Lower leg skin (tissue), 4 donors: ENCODE measurements around the gene KIAA0586. TPM values are rescaled to one million over a fixed set of nuclear protein-coding genes. Genes with fewer than 3 reads are reported as not detected.
A peak's percentile ranks its signal among the peaks of the same experiment; 100 is the strongest.

ENCODE experiments used
- DNase-seq, 2 donors: peaks; one replicate each; pipeline ENCODE4 v3.0.0-alpha.2; 2019; ENCODE audit warnings: low spot score in 2 of 2
- H3K4me3 ChIP-seq: fragments of 200-600 bp; sonication (generic); 2 replicates; pipeline ENCODE4 v1.5.1; 2017; ENCODE audit warnings: mild to moderate bottlenecking, low read depth; ENCODE audit not compliant: poor library complexity, severe bottlenecking
- CTCF ChIP-seq, 3 donors: fragments of 450-650 bp; IDR thresholded peaks; one replicate each; pipeline ENCODE4 v1.5.1; 2016; ENCODE audit warnings: antibody characterized with exemption in 3 of 3, mild to moderate bottlenecking in 3 of 3, moderate library complexity in 2 of 3
- POLR2A ChIP-seq, 2 donors: fragments of 450-650 bp; IDR thresholded peaks; one replicate each; pipeline ENCODE4 v1.6.1; 2016 to 2017; ENCODE audit warnings: antibody characterized with exemption in 2 of 2, mild to moderate bottlenecking in 1 of 2, moderate library complexity in 1 of 2
- WGBS, 2 donors: methylation state at CpG; one replicate each; pipeline ENCODE4 v1.1.5; 2018; 5-methylcytosine and 5-hydroxymethylcytosine counted together
- intact Hi-C: fragments of 100-400 bp; cut with DNase I; formaldehyde crosslinking; loops from one replicate; pipeline ENCODE4 v1.15.0; 2023; ENCODE audit warnings: low total_unique reads
- total RNA-seq, 4 donors: library from RNA; depleted of rRNA; stranded (reverse); fragments of >200 nt; gene quantifications; one replicate each; pipeline ENCODE4 v1.1.0, GENCODE V29; 2016

The KIAA0586 gene
- total RNA-seq, 4 donors from 2014 or later = 7.1 to 15.5 (median 15.3) TPM

GRCh38 chr14:58484176-58484575, 56.7 kb downstream of the KIAA0586 start:
- no peak for DNase-seq
- no peak overlapping the region for H3K4me3 ChIP-seq
- 82 to 94% methylated on average over 1 of the region's 1 CpG for WGBS, 2 donors
- no peak for TF ChIP-seq POLR2A (IDR thresholded peaks at IDR 0.05)
- TF ChIP-seq CTCF (IDR thresholded peaks at IDR 0.05) = no peak
- intact Hi-C loops = no loop called here

GRCh38 chr14:58488550-58488949, 61.0 kb downstream of the KIAA0586 start:
- TF ChIP-seq POLR2A (IDR thresholded peaks at IDR 0.05) (no peak), CTCF (IDR thresholded peaks at IDR 0.05) (no peak)
- no peak for DNase-seq
- 59 to 68% methylated on average over 1 of the region's 1 CpG for WGBS, 2 donors
- intact Hi-C loops = no loop called here
- no peak overlapping the region for H3K4me3 ChIP-seq

- TF ChIP-seq POLR2A (IDR thresholded peaks at IDR 0.05) (no peak), CTCF (IDR thresholded peaks at IDR 0.05) (no peak)
- intact Hi-C loops = no loop called here
- DNase-seq = no peak
- WGBS, 2 donors = 92 to 97% methylated on average over 1 of the region's 1 CpG
- H3K4me3 ChIP-seq = no peak overlapping the region
These were observed 64.1 kb downstream of the KIAA0586 start for GRCh38 chr14:58491593-58491992.

GRCh38 chr14:58492044-58492443, 64.5 kb downstream of the KIAA0586 start:
- intact Hi-C loops = no loop called here
- TF ChIP-seq POLR2A (IDR thresholded peaks at IDR 0.05) (no peak), CTCF (IDR thresholded peaks at IDR 0.05) (no peak)
- no peak overlapping the region for H3K4me3 ChIP-seq
- no peak for DNase-seq
- 88 to 96% methylated on average over 1 of the region's 1 CpG for WGBS, 2 donors

GRCh38 chr14:58501214-58501816, 73.8 kb downstream of the KIAA0586 start:
- WGBS, 2 donors = 51% methylated on average over 3 of the region's 3 CpGs
- TF ChIP-seq CTCF (IDR thresholded peaks at IDR 0.05) = peak in 1 of 3 donors; percentile 32
- no peak for TF ChIP-seq POLR2A (IDR thresholded peaks at IDR 0.05)
- no peak for DNase-seq
- no peak overlapping the region for H3K4me3 ChIP-seq
- intact Hi-C loops = no loop called here

GRCh38 chr14:58513272-58513671, 85.8 kb downstream of the KIAA0586 start:
- intact Hi-C loops = no loop called here
- DNase-seq = no peak
- 78 to 92% methylated on average over 3 of the region's 3 CpGs for WGBS, 2 donors
- no peak for TF ChIP-seq POLR2A (IDR thresholded peaks at IDR 0.05)
- no peak for TF ChIP-seq CTCF (IDR thresholded peaks at IDR 0.05)
- no peak overlapping the region for H3K4me3 ChIP-seq
